NCI-H82 treated with DMSO at 0.1 percent for 48 hours (cell line): ENCODE results near the gene MED19.
"Not testable (repeated sequence)": the region's sequence is repeated elsewhere in the genome, so short reads cannot be mapped to it uniquely, and the experiment has no call there.

ENCODE experiments used
- DNase-seq: peaks from one replicate; lab custom pipeline; 2025; ENCODE audit not compliant: unreplicated experiment; lab: John Stamatoyannopoulos, UW

The MED19 gene, protein sequence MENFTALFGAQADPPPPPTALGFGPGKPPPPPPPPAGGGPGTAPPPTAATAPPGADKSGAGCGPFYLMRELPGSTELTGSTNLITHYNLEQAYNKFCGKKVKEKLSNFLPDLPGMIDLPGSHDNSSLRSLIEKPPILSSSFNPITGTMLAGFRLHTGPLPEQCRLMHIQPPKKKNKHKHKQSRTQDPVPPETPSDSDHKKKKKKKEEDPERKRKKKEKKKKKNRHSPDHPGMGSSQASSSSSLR

DNA sequence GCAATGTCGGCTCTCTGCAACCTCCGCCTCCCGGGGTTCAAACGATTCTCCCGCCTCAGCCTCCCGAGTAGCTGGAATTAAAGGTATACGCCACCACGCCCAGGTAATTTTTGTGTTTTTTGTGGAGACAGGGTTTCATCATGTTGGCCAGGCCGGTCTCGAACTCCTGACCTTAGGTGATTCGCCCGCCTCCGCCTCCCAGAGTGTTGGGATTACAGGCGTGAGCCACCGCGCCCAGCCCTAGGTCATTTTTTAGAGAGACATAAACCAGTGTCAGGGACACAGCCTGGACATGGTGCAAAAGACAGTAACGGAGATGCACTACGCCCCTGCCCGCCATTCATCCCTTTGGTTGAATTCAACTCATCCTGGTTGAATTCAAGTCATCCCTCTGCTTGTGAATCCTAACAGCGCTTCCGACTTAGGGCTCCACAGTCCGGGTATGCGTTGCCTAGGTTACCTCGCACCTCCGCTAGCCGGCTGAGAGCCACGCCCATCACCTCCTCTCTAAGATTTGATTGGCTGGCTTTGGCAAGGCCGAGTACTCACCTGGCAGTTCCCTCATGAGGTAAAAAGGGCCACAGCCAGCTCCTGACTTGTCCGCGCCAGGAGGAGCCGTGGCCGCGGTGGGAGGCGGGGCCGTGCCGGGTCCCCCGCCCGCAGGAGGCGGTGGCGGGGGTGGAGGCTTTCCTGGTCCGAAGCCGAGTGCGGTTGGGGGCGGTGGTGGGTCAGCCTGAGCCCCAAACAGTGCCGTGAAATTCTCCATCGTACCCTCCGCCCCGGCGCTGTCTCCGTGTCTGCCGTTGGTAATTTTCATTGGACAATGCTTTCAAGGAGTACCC, at the start of gene MED19:
Gene MED19 (minus strand): TSS at position 802 of the 842 bp plus-strand sequence. CDS start 36 bp downstream, at position 766.
- peak; percentile 48 for DNase-seq

DNA sequence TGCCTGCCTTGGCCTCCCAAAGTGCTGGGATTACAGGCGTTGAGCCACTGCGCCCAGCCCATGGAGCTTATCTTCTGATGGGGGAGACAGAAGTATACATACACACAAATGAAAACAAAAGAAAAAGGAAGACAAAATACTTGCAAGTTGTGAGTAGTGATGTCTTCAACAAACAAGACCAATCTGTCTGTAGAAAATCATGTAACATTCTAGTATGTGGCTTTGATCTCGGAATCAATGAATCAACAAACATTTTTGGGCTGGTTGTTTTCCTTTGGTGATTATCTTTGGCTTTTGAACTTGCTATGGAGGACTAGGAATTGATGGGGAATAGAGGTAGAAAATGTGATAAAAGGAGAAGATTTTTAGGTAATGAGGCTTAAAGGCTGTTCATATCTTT, 46.2 kb upstream of the MED19 start:
- no peak for DNase-seq

DNA sequence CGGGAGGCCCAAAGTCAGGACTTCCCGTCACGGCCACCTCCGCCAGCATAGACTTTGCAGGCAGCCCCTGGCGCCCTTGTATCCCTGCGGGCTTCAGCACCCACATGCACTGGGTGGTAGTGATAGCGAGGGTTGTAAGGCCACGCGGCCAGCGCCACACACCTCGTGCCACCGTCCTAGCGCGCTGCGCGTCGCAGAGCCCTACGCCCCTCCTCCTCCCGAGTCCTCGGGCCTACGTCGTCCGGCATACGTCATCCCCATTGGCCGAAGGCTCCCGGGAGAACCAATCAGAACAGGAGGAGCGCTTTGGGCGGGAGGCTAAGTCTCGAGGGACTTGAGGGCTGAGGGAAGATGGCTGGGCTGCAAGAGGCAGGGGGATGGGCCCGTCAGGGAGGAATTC, 40.9 kb upstream of the MED19 start:
- no peak for DNase-seq

DNA sequence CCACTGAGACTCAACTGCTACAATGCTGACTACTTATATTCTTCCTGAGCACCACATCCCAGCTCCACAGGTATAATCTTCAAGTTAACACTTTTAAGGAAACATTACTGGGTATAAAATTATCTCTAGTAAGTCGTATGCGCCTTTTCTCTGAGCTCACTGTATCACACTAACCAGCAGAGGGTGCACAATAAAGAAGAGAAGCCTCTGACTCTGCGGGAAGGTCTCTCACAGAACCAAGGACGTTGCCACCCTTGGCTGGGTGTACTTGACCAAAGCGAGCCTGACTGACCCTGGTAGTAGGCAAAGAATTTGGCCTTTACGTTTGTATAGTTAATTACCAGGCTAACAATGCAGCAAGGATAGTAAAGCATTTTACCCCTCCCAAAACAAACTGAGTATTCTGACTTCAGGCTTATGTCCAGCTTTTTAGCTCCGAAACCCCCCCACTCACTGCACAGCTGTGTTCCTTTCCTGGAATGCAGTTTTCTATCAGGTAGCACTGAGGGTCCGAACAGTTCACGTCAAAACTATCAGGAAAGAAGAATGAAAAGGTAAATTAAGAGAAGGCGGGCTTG, 39.8 kb upstream of the MED19 start, which contains the start of gene BTBD18:
Gene BTBD18 (minus strand): TSS at position 144 of the 578 bp plus-strand sequence. CDS start 631 bp downstream, outside the sequence.
- no peak for DNase-seq

DNA sequence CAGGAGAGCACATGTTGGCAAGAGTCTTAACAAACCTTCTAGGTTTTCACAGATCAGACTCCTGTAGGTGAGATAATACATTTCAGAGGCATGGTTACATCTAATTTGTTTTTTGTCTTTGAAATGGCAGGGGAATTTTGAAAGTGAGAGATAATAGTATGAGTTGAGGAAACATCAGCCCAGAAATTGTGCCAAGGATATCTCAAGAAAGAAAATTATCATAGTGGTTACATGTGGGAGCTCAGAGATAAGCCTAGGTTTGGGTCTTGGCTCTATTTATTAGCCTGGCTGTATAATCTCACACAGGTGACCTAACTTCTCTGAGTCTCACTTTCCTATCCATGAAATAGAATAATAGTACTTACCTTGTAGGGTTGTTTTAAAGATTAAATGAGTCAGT, 39.2 kb upstream of the MED19 start:
- no peak for DNase-seq

DNA sequence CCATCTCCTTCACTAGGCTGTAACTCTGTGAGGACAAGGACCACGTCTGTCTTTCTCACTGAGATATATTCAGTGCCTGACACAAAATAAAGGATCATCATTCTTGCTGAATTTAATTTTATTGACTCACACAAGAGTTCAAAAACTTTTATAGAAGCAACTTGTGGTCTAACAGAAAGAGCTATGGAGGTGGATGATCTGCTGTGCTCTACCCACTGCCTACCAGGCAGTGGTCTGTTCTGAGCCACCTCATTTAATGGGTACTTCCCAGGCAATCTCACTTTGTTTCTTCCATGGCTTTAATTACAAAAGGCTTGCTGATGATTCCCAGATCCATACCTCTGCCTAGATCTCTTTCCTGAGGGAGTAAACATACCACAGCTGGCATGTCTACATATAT, 34.9 kb upstream of the MED19 start:
- DNase-seq = no peak

DNA sequence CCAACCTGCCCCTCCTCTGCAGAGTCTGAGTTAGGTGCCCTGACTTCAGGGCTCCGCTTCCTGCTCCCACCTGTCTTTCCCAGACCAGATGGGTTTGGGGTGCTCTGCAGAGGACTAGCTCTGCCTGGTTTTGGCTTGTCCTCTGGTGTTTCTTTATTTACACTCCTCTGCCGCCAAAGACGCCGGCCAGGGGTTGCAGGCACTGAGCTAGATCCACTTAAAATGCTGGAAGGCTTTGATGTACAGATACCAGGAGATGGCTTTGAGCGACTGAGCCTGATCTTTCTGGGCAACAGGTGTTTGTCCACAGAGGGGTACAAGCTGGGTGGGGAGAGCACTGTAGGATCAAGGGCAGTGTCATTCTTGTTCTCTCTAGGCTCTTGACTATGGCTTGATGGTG, 33.2 kb upstream of the MED19 start:
- no peak for DNase-seq

DNA sequence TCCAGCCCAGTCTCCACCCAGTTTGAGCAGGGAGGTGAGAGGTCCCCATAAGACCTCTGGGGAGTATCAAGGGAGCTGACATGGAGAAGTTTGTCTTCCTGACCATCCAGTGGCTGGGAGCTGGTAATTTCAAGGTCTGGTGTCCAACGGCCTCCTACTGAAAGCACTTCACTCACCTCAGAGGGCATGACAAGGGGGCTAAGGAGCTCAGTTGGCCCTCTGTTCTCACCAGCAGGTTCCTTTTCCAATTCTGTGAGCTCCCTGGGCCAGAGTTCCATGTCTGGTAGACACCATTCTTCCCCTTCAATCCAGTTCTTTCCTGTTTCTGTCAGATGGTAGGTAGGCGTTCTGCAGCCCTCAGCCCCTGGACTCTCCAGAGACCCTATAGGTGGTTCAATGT, 32.3 kb upstream of the MED19 start:
- no peak for DNase-seq

DNA sequence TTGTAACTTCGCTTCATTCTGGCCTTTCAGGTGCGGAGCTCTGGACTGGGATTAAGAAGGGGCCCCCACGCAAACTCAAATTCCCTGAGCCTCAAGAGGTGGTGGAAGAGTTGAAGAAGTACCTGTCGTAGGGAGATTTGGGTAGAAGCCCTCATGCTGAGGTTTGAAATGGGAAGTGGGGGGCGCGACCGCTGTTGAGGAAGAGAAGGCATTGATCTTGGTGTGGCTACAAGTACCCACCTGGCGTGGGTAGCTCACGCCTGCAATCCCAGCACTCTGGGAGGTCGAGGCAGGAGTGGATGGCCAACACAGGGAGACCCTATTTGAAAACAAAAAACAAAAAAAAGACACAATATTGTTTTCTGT, 30.1 kb upstream of the MED19 start:
- DNase-seq = no peak

DNA sequence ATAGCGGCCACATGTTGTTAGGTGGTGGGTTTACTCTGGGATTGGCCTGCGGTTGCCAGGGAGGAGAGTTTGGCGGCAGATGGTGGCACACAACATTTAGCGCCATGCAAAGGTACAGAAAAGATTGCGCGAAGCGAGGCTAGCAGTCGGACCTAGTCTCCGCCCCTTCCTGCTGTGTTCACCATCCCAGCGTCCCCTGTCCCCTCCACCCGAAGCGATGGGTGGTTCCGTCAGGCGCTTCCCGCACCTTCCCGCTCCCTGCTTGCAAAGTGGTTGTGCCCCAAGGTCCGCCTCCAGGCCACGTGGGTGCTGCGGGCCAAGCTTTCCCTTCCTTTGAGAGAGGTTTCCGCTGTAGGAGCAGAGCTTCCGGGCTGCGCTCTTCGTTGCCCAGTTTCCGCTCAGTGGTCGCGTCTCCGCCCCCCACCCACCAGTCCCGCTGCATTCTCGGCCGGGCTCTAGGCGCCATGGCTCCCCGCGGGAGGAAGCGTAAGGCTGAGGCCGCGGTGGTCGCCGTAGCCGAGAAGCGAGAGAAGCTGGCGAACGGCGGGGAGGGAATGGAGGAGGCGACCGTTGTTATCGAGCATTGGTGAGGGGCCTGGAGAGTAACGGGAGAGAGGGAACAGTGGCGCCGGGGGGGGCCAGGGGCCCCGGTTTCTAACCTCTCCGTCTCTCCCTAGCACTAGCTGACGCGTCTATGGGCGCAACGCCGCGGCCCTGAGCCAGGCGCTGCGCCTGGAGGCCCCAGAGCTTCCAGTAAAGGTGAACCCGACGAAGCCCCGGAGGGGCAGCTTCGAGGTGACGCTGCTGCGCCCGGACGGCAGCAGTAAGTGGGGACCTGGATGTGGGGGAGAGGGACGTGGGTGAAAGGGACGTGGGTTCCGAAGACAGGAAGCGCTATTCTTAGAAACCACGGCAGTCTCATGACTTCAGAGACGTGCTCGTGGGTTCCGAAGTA, 29.4 kb upstream of the MED19 start, which contains the start of gene SELENOH:
Gene SELENOH (plus strand): TSS at position 360 of the 955 bp plus-strand sequence. CDS start 105 bp downstream, at position 465.
- peak; percentile 89 for DNase-seq

DNA sequence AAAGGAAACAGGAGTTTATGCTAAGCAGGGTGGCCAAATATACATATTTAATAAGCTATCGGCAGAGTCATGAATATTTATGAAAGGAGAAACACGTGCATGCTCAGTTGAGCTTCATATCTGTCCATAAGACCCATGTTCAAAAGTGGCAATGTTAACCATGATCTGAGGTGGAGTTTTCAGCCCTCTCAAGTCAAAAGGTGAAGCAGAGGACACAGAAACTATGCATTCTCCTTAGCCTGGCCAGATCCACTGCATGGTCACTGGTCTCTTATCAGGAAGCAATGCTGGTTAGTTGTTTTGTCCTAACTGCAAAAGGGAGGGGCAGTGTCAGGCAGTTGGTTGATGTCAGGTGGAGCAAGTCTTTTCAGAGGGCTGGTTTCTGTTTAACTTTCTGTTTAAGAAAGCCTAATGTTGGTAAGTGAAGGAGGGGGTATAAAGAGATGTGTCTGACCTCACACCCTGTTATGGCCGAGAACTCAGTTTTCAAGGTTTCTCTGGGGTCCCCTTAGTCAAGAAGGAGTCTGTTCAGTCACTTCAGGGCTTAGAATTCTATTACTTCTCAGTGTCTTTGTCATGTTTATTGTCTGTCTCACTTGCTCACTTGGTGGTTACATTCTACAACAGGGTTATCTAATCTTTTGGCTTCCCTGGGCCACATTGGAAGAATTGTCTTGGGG, 23.7 kb upstream of the MED19 start:
- DNase-seq = no peak

DNA sequence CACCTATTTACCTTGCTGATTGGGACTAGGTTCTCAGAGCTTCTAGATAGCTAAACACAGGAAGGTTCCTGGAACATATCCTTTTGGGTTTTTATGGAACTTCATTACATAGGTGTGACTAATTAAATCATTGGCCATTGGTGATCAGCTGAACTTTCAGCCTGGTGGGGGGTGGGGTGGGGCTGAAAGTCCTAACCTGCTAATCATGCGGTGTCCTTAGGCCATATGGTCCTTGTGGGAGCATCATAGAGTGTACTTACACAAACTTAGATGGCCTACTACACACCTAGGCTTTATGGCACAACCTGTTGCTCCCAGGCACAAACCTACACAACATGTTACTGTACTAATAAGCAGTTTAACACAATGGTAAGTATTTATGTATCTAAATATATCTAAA, 20.6 kb upstream of the MED19 start:
- DNase-seq = no peak

DNA sequence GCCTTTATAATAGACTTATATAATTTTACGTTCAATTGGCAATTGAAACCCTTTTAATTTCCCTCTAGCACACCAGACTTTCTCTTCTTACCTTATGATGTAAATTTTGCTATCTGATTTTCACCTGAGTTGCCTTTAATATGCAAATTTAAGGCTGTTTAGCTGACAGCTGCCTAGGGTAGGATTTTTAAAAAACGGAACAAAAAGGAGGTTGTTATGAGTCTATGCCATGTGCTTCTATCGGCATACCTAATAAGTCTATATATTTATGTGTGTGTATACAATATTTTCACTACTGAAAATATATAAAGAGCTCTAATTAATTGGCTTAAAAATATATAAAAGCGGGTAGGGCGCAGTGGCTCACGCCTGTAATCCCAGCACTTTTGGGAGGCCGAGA, 17.5 kb upstream of the MED19 start:
- no peak for DNase-seq

DNA sequence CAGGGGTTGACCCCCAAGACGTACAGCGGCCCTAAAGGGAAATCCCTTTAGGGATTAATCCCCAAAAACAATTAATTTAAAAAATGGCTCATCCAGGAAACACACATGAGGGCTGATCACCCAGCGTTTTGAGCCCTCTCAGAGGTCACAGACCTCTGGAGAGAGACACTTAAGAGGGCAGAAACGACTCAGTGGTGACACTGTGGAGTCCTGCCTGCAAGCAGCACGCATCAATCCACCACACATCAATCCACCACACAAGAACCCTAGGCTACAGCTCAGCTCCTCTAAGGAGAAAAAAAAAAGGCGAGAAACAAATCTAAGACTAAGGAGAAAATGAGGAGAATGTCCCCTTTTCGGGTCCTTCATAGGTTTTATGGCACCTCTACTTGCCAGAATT, 16.8 kb upstream of the MED19 start:
- no peak for DNase-seq

DNA sequence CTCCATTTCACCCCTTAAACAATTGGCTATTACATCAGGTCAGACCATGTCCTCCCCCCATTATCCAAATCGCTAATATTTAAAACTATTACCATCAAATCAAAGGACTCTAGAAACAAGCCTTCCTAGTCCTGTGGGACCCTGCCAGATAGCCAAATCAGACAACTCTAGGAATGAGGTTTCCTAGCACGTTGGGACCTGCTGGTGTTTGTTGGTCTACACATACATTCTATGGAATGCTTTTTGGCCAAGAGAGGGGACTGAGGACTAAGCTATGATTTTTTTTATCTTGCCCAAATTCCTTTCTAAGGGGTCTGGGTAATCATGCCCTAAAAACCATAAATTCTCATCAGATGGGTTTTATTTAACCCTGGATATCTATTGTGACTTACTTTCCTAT, 15.2 kb upstream of the MED19 start:
- no peak for DNase-seq

DNA sequence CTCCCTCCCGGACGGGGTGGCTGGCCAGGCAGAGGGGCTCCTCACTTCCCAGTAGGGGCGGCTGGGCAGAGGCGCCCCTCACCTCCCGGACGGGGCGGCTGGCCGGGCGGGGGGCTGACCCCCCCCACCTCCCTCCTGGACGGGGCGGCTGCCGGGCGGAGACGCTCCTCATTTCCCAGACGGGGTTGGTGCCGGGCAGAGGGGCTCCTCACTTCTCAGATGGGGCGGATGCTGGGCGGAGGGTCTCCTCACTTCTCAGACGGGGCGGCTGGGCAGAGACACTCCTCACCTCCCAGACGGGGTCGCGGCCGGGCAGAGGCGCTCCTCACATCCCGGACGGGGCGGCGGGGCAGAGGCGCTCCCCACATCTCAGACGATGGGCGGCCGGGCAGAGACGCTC, 4.7 kb upstream of the MED19 start:
- not testable (repeated sequence) for DNase-seq

DNA sequence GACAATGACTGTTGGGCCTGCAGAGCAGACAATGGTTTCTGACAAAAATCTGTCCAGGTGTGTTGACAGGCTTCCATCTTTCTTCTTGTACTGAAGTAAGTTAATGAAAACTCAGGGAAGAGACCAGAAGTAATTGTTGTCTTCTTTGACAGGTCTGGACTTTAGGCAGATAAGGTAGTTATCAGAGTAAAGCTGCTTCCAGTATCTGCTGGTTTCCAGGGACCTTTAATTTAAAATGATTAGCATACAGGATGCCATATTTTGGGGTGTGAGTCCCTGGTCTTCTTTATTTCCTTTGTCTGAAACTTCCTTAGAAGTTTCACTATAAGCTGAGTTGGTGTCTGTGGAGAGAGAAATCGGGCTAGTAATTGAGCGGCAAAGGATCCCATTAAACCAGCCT, 1.8 kb upstream of the MED19 start:
- DNase-seq = no peak

DNA sequence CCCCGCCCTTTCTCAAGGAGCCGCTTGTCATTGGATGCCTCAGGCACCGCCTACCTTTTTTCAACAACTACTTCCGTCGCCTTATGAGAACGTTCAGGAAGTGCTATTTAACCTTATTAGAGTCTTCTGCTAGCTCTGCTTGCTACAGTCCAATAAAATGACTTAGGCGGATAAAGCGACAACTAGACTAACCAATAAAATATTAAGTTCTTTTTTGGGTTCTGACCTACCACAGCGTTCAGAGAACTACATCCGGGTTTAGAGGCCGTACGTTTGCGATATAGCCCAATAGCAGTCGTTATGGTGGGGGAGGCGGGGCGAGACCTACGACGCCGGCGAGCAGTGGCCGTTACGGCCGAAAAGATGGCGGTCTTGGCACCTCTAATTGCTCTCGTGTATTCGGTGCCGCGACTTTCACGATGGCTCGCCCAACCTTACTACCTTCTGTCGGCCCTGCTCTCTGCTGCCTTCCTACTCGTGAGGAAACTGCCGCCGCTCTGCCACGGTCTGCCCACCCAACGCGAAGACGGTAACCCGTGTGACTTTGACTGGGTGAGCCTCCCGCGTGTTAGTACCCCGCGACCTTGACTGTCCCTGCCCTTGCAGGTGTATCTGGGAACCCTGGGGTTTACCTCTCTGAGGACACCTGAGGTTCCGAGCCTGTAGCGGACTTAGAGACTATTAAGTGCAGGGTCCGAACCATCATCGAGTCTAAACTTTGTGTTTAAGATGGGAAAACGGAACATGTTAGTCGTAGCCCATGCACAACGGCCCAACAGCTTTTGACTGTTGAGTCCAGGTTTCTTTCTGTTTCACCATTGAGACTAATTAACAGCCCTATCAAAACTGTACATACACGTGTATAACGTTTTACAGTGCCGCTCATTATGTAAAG, 488 bp upstream of the MED19 start, which contains the start of gene TMX2:
Gene TMX2 (plus strand): TSS at position 338 of the 895 bp plus-strand sequence. CDS start 26 bp downstream, at position 364.
- DNase-seq = peak; percentile 99

DNA sequence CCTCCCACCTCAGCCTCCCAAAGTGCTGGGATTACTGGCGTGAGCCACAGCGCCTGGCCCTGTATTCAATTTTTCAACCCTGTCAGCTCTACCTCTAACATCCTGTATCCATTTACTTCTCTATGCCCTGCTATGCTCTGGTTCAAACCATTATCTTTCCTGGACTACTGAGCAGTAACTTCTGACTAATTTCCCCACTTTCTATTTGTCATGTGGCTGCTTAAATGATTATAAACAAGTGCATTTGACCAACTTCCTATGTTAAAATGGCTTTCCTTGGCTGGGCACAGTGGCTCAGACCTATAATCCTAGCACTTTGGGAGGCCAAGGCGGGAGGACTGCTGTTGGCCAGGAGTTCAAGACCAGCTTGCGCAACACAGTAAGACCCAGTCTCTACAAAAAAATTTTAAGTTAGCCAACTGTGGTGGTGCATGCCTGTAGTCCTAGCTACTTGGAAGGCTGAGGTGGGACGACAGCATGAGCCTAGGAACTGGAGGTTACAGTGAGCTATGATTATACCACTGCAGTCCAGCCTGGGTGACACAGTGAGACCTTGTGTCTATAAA, 2.1 kb downstream of the MED19 start:
- no peak for DNase-seq
